ENCODE data around the gene GPBP1L1. TPM values are rescaled to one million over a fixed set of nuclear protein-coding genes. Genes with fewer than 3 reads are reported as not detected.

GPBP1L1 gene, protein sequence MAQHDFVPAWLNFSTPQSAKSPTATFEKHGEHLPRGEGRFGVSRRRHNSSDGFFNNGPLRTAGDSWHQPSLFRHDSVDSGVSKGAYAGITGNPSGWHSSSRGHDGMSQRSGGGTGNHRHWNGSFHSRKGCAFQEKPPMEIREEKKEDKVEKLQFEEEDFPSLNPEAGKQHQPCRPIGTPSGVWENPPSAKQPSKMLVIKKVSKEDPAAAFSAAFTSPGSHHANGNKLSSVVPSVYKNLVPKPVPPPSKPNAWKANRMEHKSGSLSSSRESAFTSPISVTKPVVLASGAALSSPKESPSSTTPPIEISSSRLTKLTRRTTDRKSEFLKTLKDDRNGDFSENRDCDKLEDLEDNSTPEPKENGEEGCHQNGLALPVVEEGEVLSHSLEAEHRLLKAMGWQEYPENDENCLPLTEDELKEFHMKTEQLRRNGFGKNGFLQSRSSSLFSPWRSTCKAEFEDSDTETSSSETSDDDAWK
- polyA plus RNA-seq (2013, experiment 1 of 2): 75.0 TPM
- polyA plus RNA-seq (2013, experiment 2 of 2): 72.5 TPM

- no peak within 1 kb of the TSS for H2BK15ac ChIP-seq (ENCODE audit: low read length)
- peaks cover 2 to 4% of the 10 kb centered on the region in 2 donors for H3K4me1 ChIP-seq (ENCODE audit: control insufficient read depth in 2 of 2, insufficient read depth in 1 of 2, low read depth in 1 of 2, low read length in 2 of 2)
- peak within 1 kb of the TSS; percentile 88 for H2BK5ac ChIP-seq (ENCODE audit: low read length)
- H3K4me3 ChIP-seq (ENCODE audit: low read length in 2 of 2): peak within 1 kb of the TSS; percentile 74 to 94
- WGBS, 2 donors (ENCODE audit: extremely low coverage in 2 of 2, insufficient read length in 2 of 2, insufficient replicate concordance in 1 of 2): no CpG with 5 or more reads among the region's 52 CpGs
- peak within 1 kb of the TSS; percentile 80 for H2AK5ac ChIP-seq (ENCODE audit: low read depth, low read length)
- peak within 1 kb of the TSS; percentile 95 for H3K9ac ChIP-seq (ENCODE audit: low read depth, low read length, poor library complexity)
- H2BK120ac ChIP-seq (ENCODE audit: low read depth, low read length): no peak within 1 kb of the TSS
- peaks cover 0 to 19% of the 10 kb centered on the region in 2 donors for H3K36me3 ChIP-seq (replicated peaks in 1 of 2; ENCODE audit: control insufficient read depth in 2 of 2, insufficient read depth in 2 of 2, low read length in 2 of 2)
- no peak within 1 kb of the TSS for H3K4ac ChIP-seq (ENCODE audit: low read length)
- peak; percentile 96 for DNase-seq (ENCODE audit: low spot score)
- H4K91ac ChIP-seq (ENCODE audit: low read depth, low read length, poor library complexity): no peak within 1 kb of the TSS
- H4K8ac ChIP-seq (ENCODE audit: low read depth, low read length): no peak within 1 kb of the TSS
- no peaks in the 10 kb centered on the region for H3K27me3 ChIP-seq (ENCODE audit: control insufficient read depth in 3 of 3, insufficient read depth in 3 of 3, low read depth in 1 of 3, low read length in 3 of 3)
- H2BK12ac ChIP-seq (ENCODE audit: low read length): no peak within 1 kb of the TSS
- H2AFZ ChIP-seq (ENCODE audit: low read length): peak within 1 kb of the TSS; percentile 93
- peak within 1 kb of the TSS; percentile 94 for H3K23ac ChIP-seq (ENCODE audit: low read depth, low read length, poor library complexity)
- H3K18ac ChIP-seq (ENCODE audit: low read length): peak within 1 kb of the TSS; percentile 96
- H3K79me1 ChIP-seq (ENCODE audit: low read depth, low read length): peaks cover 2% of the 10 kb centered on the region
- peak within 1 kb of the TSS; percentile 95 for H3K14ac ChIP-seq (ENCODE audit: low read length)
- no peaks in the 10 kb centered on the region for H3K9me3 ChIP-seq (replicated peaks in 1 of 2; ENCODE audit: control insufficient read depth in 2 of 2, insufficient read depth in 1 of 2, low read depth in 1 of 2, low read length in 2 of 2)
- H3K27ac ChIP-seq (replicated peaks; ENCODE audit: low read length): peak within 1 kb of the TSS; percentile 91
- peak within 1 kb of the TSS; percentile 90 for H3K4me2 ChIP-seq (ENCODE audit: insufficient read depth, low read length, poor library complexity, severe bottlenecking)
Measured at GRCh38 chr1:45686288-45687013, at the start of gene GPBP1L1. TSS of gene GPBP1L1 (minus strand) at chr1:45686533. CDS start at chr1:45659087, 27,446 bp downstream.

DNA sequence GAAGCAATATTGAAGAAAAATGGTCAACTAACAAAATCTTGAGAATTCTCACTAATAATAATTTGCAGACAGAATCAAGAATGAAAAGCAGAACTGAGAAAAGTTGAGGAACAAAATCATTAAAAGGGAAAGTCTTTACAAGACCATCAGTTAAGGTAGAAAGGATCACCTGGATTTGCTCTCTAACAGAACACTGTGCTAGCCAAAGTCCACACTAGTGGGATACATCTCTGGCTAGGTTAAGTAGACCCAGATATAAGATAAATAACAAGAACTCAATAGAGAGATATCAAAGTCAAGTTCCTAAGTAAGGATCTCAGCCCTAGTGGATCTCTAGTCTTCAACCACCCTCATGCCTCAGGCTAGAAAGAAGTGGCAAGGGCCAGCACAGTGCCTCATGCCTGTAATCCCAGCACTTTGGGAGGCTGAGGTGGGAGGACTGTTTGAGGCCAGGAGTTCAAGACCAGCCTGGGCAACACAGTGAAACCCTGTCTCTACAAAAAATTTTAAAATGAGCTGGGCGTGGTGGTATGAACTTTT lies 44.5 kb upstream of the GPBP1L1 start:
- no peaks in the 10 kb centered on the region for H3K4me1 ChIP-seq (ENCODE audit: control insufficient read depth in 2 of 2, insufficient read depth in 1 of 2, low read depth in 1 of 2, low read length in 2 of 2)
- no peaks in the 10 kb centered on the region for H3K9me3 ChIP-seq (replicated peaks in 1 of 2; ENCODE audit: control insufficient read depth in 2 of 2, insufficient read depth in 1 of 2, low read depth in 1 of 2, low read length in 2 of 2)
- no peak overlapping the region for H2AK5ac ChIP-seq (ENCODE audit: low read depth, low read length)
- no peak overlapping the region for H3K14ac ChIP-seq (ENCODE audit: low read length)
- H3K27me3 ChIP-seq (ENCODE audit: control insufficient read depth in 3 of 3, insufficient read depth in 3 of 3, low read depth in 1 of 3, low read length in 3 of 3): no peaks in the 10 kb centered on the region
- H3K18ac ChIP-seq (ENCODE audit: low read length): no peak overlapping the region
- no peak overlapping the region for H3K4ac ChIP-seq (ENCODE audit: low read length)
- no peak overlapping the region for H2BK5ac ChIP-seq (ENCODE audit: low read length)
- H2BK120ac ChIP-seq (ENCODE audit: low read depth, low read length): no peak overlapping the region
- DNase-seq (ENCODE audit: low spot score): no peak
- H3K23ac ChIP-seq (ENCODE audit: low read depth, low read length, poor library complexity): no peak overlapping the region
- peaks cover 0 to 23% of the 10 kb centered on the region in 2 donors for H3K36me3 ChIP-seq (replicated peaks in 1 of 2; ENCODE audit: control insufficient read depth in 2 of 2, insufficient read depth in 2 of 2, low read length in 2 of 2)
- WGBS, 2 donors (ENCODE audit: extremely low coverage in 2 of 2, insufficient read length in 2 of 2, insufficient replicate concordance in 1 of 2): no CpG with 5 or more reads among the region's 1 CpG
- H3K4me2 ChIP-seq (ENCODE audit: insufficient read depth, low read length, poor library complexity, severe bottlenecking): no peak overlapping the region
- no peak overlapping the region for H4K91ac ChIP-seq (ENCODE audit: low read depth, low read length, poor library complexity)
- no peak overlapping the region for H3K4me3 ChIP-seq (ENCODE audit: low read length in 2 of 2)
- H4K8ac ChIP-seq (ENCODE audit: low read depth, low read length): no peak overlapping the region
- no peak overlapping the region for H3K27ac ChIP-seq (replicated peaks; ENCODE audit: low read length)
- no peak overlapping the region for H2BK15ac ChIP-seq (ENCODE audit: low read length)
- H2AFZ ChIP-seq (ENCODE audit: low read length): no peak overlapping the region
- H2BK12ac ChIP-seq (ENCODE audit: low read length): no peak overlapping the region
- H3K79me1 ChIP-seq (ENCODE audit: low read depth, low read length): no peaks in the 10 kb centered on the region
- H3K9ac ChIP-seq (ENCODE audit: low read depth, low read length, poor library complexity): no peak overlapping the region

DNA sequence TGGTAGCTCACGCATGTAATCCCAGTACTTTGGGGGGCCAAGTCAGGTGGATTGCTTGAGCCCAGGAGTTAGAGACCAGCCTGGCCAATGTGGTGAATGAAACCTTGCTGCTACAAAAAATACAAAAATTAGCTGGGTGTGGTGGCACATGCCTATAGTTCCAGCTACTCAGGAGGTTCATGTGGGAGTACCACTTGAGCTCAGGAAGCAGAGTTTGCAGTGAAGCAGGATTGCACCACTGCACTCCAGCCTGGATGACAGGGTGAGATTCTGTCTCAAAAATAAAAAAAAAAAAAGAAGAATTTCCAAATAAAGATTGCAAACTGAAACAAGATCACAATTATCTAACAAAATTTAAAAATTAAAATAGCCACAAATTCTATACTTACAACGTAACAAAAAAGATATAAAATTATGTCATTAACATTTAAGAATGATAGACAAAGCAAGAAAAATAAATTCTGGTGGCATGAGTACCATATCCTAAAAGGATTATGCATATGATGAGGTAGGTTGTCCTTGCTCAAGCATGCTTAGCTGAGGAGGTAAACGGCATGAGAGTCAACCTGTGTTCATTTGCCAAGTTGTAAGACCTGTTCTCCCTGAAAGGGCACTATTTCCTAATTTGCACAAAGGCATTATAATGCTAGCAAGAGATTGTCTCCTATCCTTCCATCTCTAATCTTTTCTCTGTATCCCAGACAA lies 43.9 kb upstream of the GPBP1L1 start:
- H2AK5ac ChIP-seq (ENCODE audit: low read depth, low read length): no peak overlapping the region
- no peak overlapping the region for H3K23ac ChIP-seq (ENCODE audit: low read depth, low read length, poor library complexity)
- H3K27me3 ChIP-seq (ENCODE audit: control insufficient read depth in 3 of 3, insufficient read depth in 3 of 3, low read depth in 1 of 3, low read length in 3 of 3): no peaks in the 10 kb centered on the region
- no peak overlapping the region for H3K4me2 ChIP-seq (ENCODE audit: insufficient read depth, low read length, poor library complexity, severe bottlenecking)
- no peak overlapping the region for H4K8ac ChIP-seq (ENCODE audit: low read depth, low read length)
- H3K27ac ChIP-seq (replicated peaks; ENCODE audit: low read length): no peak overlapping the region
- no peak overlapping the region for H3K18ac ChIP-seq (ENCODE audit: low read length)
- DNase-seq (ENCODE audit: low spot score): no peak
- H2BK5ac ChIP-seq (ENCODE audit: low read length): no peak overlapping the region
- H3K4me1 ChIP-seq (ENCODE audit: control insufficient read depth in 2 of 2, insufficient read depth in 1 of 2, low read depth in 1 of 2, low read length in 2 of 2): no peaks in the 10 kb centered on the region
- H3K9ac ChIP-seq (ENCODE audit: low read depth, low read length, poor library complexity): no peak overlapping the region
- no peaks in the 10 kb centered on the region for H3K9me3 ChIP-seq (replicated peaks in 1 of 2; ENCODE audit: control insufficient read depth in 2 of 2, insufficient read depth in 1 of 2, low read depth in 1 of 2, low read length in 2 of 2)
- H3K14ac ChIP-seq (ENCODE audit: low read length): no peak overlapping the region
- H3K36me3 ChIP-seq (replicated peaks in 1 of 2; ENCODE audit: control insufficient read depth in 2 of 2, insufficient read depth in 2 of 2, low read length in 2 of 2): peaks cover 0 to 23% of the 10 kb centered on the region in 2 donors
- H3K4ac ChIP-seq (ENCODE audit: low read length): no peak overlapping the region
- no peak overlapping the region for H2BK120ac ChIP-seq (ENCODE audit: low read depth, low read length)
- H3K79me1 ChIP-seq (ENCODE audit: low read depth, low read length): no peaks in the 10 kb centered on the region
- WGBS, 2 donors (ENCODE audit: extremely low coverage in 2 of 2, insufficient read length in 2 of 2, insufficient replicate concordance in 1 of 2): 100% methylated on average over 1 of the region's 3 CpGs
- H4K91ac ChIP-seq (ENCODE audit: low read depth, low read length, poor library complexity): no peak overlapping the region
- no peak overlapping the region for H2AFZ ChIP-seq (ENCODE audit: low read length)
- H3K4me3 ChIP-seq (ENCODE audit: low read length in 2 of 2): no peak overlapping the region
- H2BK15ac ChIP-seq (ENCODE audit: low read length): no peak overlapping the region
- H2BK12ac ChIP-seq (ENCODE audit: low read length): no peak overlapping the region
